IMR-90 (cell line): ENCODE data around the gene MYEOV.

Source experiments
- BHLHE40 ChIP-seq: fragments of 150-350 bp; IDR thresholded peaks from 2 replicates; pipeline ENCODE4 v1.6.1; 2016; ENCODE audit warnings: mild to moderate bottlenecking, low read depth, low read length
- CEBPB ChIP-seq: IDR thresholded peaks from 2 replicates; pipeline ENCODE4 v1.6.1; 2012; ENCODE audit warnings: low read depth, low read length, improper control_type of control experiment
- CHD1 ChIP-seq: IDR thresholded peaks from 2 replicates; pipeline ENCODE4 v1.6.1; 2012; ENCODE audit warnings: low read depth, low read length, improper control_type of control experiment
- MAFK ChIP-seq: IDR thresholded peaks from 2 replicates; pipeline ENCODE4 v1.6.1; 2012; ENCODE audit warnings: low read depth, low read length, improper control_type of control experiment
- MAZ ChIP-seq: IDR thresholded peaks from 2 replicates; pipeline ENCODE4 v1.6.1; 2012; ENCODE audit warnings: low read depth, mild to moderate bottlenecking, low read length, improper control_type of control experiment, moderate library complexity, borderline replicate concordance
- NFE2L2 ChIP-seq: fragments of 150-350 bp; IDR thresholded peaks from 2 replicates; pipeline ENCODE4 v1.6.1; 2016; ENCODE audit warnings: low read depth, mild to moderate bottlenecking, low read length
- POLR2A ChIP-seq: IDR thresholded peaks from 2 replicates; pipeline ENCODE4 v1.6.1; 2012; ENCODE audit warnings: mild to moderate bottlenecking, low read depth, low read length
- RAD21 ChIP-seq: IDR thresholded peaks from 2 replicates; pipeline ENCODE4 v1.6.1; 2012; ENCODE audit warnings: low read length, improper control_type of control experiment
- RCOR1 ChIP-seq: IDR thresholded peaks from 2 replicates; pipeline ENCODE4 v1.6.1; 2012; ENCODE audit warnings: mild to moderate bottlenecking, low read length, improper control_type of control experiment; ENCODE audit not compliant: insufficient replicate concordance
- SMC3 ChIP-seq: fragments of 150-350 bp; IDR thresholded peaks from 2 replicates; pipeline ENCODE4 v1.6.1; 2016; ENCODE audit warnings: low read depth, mild to moderate bottlenecking, antibody characterized with exemption, low read length, moderate library complexity
- TF ChIP-seq, protein P1 (sequence below): conservative IDR thresholded peaks from 2 replicates; pipeline ENCODE4 v1.5.1; 2012; ENCODE audit warnings: mild to moderate bottlenecking, low read depth, low read length, improper control_type of control experiment
- TF ChIP-seq, protein P2 (sequence below): fragments of 150-350 bp; IDR thresholded peaks from 2 replicates; pipeline ENCODE4 v1.6.1; 2017; ENCODE audit warnings: mild to moderate bottlenecking, antibody characterized with exemption, low read length, low read depth

GRCh38 chr11:69244266-69244665 is 49.7 kb upstream of the MYEOV start:
- TF ChIP-seq, protein P1, sequence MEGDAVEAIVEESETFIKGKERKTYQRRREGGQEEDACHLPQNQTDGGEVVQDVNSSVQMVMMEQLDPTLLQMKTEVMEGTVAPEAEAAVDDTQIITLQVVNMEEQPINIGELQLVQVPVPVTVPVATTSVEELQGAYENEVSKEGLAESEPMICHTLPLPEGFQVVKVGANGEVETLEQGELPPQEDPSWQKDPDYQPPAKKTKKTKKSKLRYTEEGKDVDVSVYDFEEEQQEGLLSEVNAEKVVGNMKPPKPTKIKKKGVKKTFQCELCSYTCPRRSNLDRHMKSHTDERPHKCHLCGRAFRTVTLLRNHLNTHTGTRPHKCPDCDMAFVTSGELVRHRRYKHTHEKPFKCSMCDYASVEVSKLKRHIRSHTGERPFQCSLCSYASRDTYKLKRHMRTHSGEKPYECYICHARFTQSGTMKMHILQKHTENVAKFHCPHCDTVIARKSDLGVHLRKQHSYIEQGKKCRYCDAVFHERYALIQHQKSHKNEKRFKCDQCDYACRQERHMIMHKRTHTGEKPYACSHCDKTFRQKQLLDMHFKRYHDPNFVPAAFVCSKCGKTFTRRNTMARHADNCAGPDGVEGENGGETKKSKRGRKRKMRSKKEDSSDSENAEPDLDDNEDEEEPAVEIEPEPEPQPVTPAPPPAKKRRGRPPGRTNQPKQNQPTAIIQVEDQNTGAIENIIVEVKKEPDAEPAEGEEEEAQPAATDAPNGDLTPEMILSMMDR = no peak
- TF ChIP-seq CHD1 = no peak
- TF ChIP-seq, protein P2, sequence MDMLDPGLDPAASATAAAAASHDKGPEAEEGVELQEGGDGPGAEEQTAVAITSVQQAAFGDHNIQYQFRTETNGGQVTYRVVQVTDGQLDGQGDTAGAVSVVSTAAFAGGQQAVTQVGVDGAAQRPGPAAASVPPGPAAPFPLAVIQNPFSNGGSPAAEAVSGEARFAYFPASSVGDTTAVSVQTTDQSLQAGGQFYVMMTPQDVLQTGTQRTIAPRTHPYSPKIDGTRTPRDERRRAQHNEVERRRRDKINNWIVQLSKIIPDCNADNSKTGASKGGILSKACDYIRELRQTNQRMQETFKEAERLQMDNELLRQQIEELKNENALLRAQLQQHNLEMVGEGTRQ = no peak
- TF ChIP-seq RAD21 = no peak
- no peak for TF ChIP-seq MAZ
- TF ChIP-seq MAFK = no peak
- TF ChIP-seq RCOR1 = no peak
- no peak for TF ChIP-seq CEBPB
- no peak for TF ChIP-seq POLR2A
- TF ChIP-seq SMC3 = no peak
- TF ChIP-seq BHLHE40 = no peak
- no peak for TF ChIP-seq NFE2L2
